ENCODE results near the gene TRAF3IP1.

Gene TRAF3IP1

GRCh38 chr2:238290715-238291549 is 29.4 kb upstream of the TRAF3IP1 start:
- Histone ChIP-seq H3K27me3 (ENCODE audit: control insufficient read depth, insufficient read depth, low read length) (no peaks in the 10 kb centered on the region), H3K4me3 (ENCODE audit: low read length) (no peak overlapping the region), H3K9ac (ENCODE audit: low read length) (no peak overlapping the region), H3K4me1 (ENCODE audit: control insufficient read depth, insufficient read depth, low read length) (peaks cover 18% of the 10 kb centered on the region), H3K27ac (ENCODE audit: low read depth, low read length) (no peak overlapping the region), H3K36me3 (ENCODE audit: control insufficient read depth, insufficient read depth, low read length) (no peaks in the 10 kb centered on the region)

- peaks cover 11% of the 10 kb centered on the region for H3K4me1 ChIP-seq (ENCODE audit: control insufficient read depth, insufficient read depth, low read length)
- no peaks in the 10 kb centered on the region for H3K36me3 ChIP-seq (ENCODE audit: control insufficient read depth, insufficient read depth, low read length)
- no peak overlapping the region for H3K9ac ChIP-seq (ENCODE audit: low read length)
- no peak overlapping the region for H3K4me3 ChIP-seq (ENCODE audit: low read length)
- H3K27me3 ChIP-seq (ENCODE audit: control insufficient read depth, insufficient read depth, low read length): no peaks in the 10 kb centered on the region
- H3K27ac ChIP-seq (ENCODE audit: low read depth, low read length): no peak overlapping the region
These were observed 28.6 kb upstream of the TRAF3IP1 start for GRCh38 chr2:238291550-238292281.

- Histone ChIP-seq H3K36me3 (ENCODE audit: control insufficient read depth, insufficient read depth, low read length) (no peaks in the 10 kb centered on the region), H3K4me1 (ENCODE audit: control insufficient read depth, insufficient read depth, low read length) (peaks cover 3% of the 10 kb centered on the region), H3K27ac (ENCODE audit: low read depth, low read length) (no peak overlapping the region), H3K27me3 (ENCODE audit: control insufficient read depth, insufficient read depth, low read length) (no peaks in the 10 kb centered on the region), H3K9ac (ENCODE audit: low read length) (no peak overlapping the region), H3K4me3 (ENCODE audit: low read length) (no peak overlapping the region)
These were observed 26.3 kb upstream of the TRAF3IP1 start for GRCh38 chr2:238294046-238294392.

- Histone ChIP-seq H3K27me3 (ENCODE audit: control insufficient read depth, insufficient read depth, low read length) (no peaks in the 10 kb centered on the region), H3K27ac (ENCODE audit: low read depth, low read length) (no peak overlapping the region), H3K36me3 (ENCODE audit: control insufficient read depth, insufficient read depth, low read length) (no peaks in the 10 kb centered on the region), H3K4me3 (ENCODE audit: low read length) (peak overlapping the region; percentile 36), H3K4me1 (ENCODE audit: control insufficient read depth, insufficient read depth, low read length) (peaks cover under 1% of the 10 kb centered on the region), H3K9ac (ENCODE audit: low read length) (no peak overlapping the region)
These were observed 25.8 kb upstream of the TRAF3IP1 start for GRCh38 chr2:238294393-238295143.

- Histone ChIP-seq H3K4me1 (ENCODE audit: control insufficient read depth, insufficient read depth, low read length) (no peaks in the 10 kb centered on the region), H3K4me3 (ENCODE audit: low read length) (no peak overlapping the region), H3K27me3 (ENCODE audit: control insufficient read depth, insufficient read depth, low read length) (no peaks in the 10 kb centered on the region), H3K36me3 (ENCODE audit: control insufficient read depth, insufficient read depth, low read length) (no peaks in the 10 kb centered on the region), H3K9ac (ENCODE audit: low read length) (no peak overlapping the region), H3K27ac (ENCODE audit: low read depth, low read length) (no peak overlapping the region)
These were observed 24.9 kb upstream of the TRAF3IP1 start for GRCh38 chr2:238295144-238296112.

- H3K36me3 ChIP-seq (ENCODE audit: control insufficient read depth, insufficient read depth, low read length): no peaks in the 10 kb centered on the region
- H3K4me1 ChIP-seq (ENCODE audit: control insufficient read depth, insufficient read depth, low read length): no peaks in the 10 kb centered on the region
- H3K27ac ChIP-seq (ENCODE audit: low read depth, low read length): no peak overlapping the region
- H3K27me3 ChIP-seq (ENCODE audit: control insufficient read depth, insufficient read depth, low read length): no peaks in the 10 kb centered on the region
- H3K4me3 ChIP-seq (ENCODE audit: low read length): no peak overlapping the region
- H3K9ac ChIP-seq (ENCODE audit: low read length): no peak overlapping the region
These were observed 23.5 kb upstream of the TRAF3IP1 start for GRCh38 chr2:238296638-238297457.

- H3K27ac ChIP-seq (ENCODE audit: low read depth, low read length): no peak overlapping the region
- no peaks in the 10 kb centered on the region for H3K27me3 ChIP-seq (ENCODE audit: control insufficient read depth, insufficient read depth, low read length)
- H3K4me1 ChIP-seq (ENCODE audit: control insufficient read depth, insufficient read depth, low read length): no peaks in the 10 kb centered on the region
- no peaks in the 10 kb centered on the region for H3K36me3 ChIP-seq (ENCODE audit: control insufficient read depth, insufficient read depth, low read length)
- H3K9ac ChIP-seq (ENCODE audit: low read length): no peak overlapping the region
- H3K4me3 ChIP-seq (ENCODE audit: low read length): no peak overlapping the region
These were observed 20.5 kb upstream of the TRAF3IP1 start for GRCh38 chr2:238299803-238300202.

- Histone ChIP-seq H3K27ac (ENCODE audit: low read depth, low read length) (no peak overlapping the region), H3K4me1 (ENCODE audit: control insufficient read depth, insufficient read depth, low read length) (no peaks in the 10 kb centered on the region), H3K9ac (ENCODE audit: low read length) (no peak overlapping the region)
These were observed 18.2 kb upstream of the TRAF3IP1 start for GRCh38 chr2:238302087-238302486.

GRCh38 chr2:238302751-238303150 is 17.6 kb upstream of the TRAF3IP1 start:
- Histone ChIP-seq H3K9ac (ENCODE audit: low read length) (no peak overlapping the region), H3K4me3 (ENCODE audit: low read length) (no peak overlapping the region), H3K27ac (ENCODE audit: low read depth, low read length) (no peak overlapping the region), H3K4me1 (ENCODE audit: control insufficient read depth, insufficient read depth, low read length) (no peaks in the 10 kb centered on the region), H3K27me3 (ENCODE audit: control insufficient read depth, insufficient read depth, low read length) (no peaks in the 10 kb centered on the region), H3K36me3 (ENCODE audit: control insufficient read depth, insufficient read depth, low read length) (no peaks in the 10 kb centered on the region)

More at GRCh38 chr2:238302087-238302486, 18.2 kb upstream of the TRAF3IP1 start:
- no peaks in the 10 kb centered on the region for H3K36me3 ChIP-seq (ENCODE audit: control insufficient read depth, insufficient read depth, low read length)
- no peak overlapping the region for H3K4me3 ChIP-seq (ENCODE audit: low read length)
- H3K27me3 ChIP-seq (ENCODE audit: control insufficient read depth, insufficient read depth, low read length): no peaks in the 10 kb centered on the region

GRCh38 chr2:238304116-238304515 is 16.2 kb upstream of the TRAF3IP1 start:
- Histone ChIP-seq H3K4me3 (ENCODE audit: low read length) (no peak overlapping the region), H3K4me1 (ENCODE audit: control insufficient read depth, insufficient read depth, low read length) (no peaks in the 10 kb centered on the region), H3K27me3 (ENCODE audit: control insufficient read depth, insufficient read depth, low read length) (no peaks in the 10 kb centered on the region), H3K9ac (ENCODE audit: low read length) (no peak overlapping the region), H3K27ac (ENCODE audit: low read depth, low read length) (no peak overlapping the region), H3K36me3 (ENCODE audit: control insufficient read depth, insufficient read depth, low read length) (no peaks in the 10 kb centered on the region)
